Measurements from ENCODE around the gene RPS15. TPM values are rescaled to one million over a fixed set of nuclear protein-coding genes. Genes with fewer than 3 reads are reported as not detected.

The RPS15 gene
- total RNA-seq, 1 donor from 2014 or later = 1,175 TPM

- no peak for TF ChIP-seq CTCF (IDR thresholded peaks at IDR 0.05; ENCODE audit: unreplicated experiment)
- no peaks in the 10 kb centered on the region for H3K9me3 Mint-ChIP-seq (ENCODE audit: unreplicated experiment)
- H3K27me3 Mint-ChIP-seq (ENCODE audit: unreplicated experiment) = peaks cover 14% of the 10 kb centered on the region
- DNase-seq (ENCODE audit: low spot score) = no peak
- H3K36me3 Mint-ChIP-seq (ENCODE audit: low read depth, unreplicated experiment) = peaks cover 9% of the 10 kb centered on the region
- H3K27ac Mint-ChIP-seq (ENCODE audit: unreplicated experiment) = no peak overlapping the region
- no peak overlapping the region for H3K4me3 Mint-ChIP-seq (ENCODE audit: unreplicated experiment)
- no peaks in the 10 kb centered on the region for H3K4me1 Mint-ChIP-seq (ENCODE audit: unreplicated experiment)
Measured at GRCh38 chr19:1395194-1396018, 42.8 kb upstream of the RPS15 start.

DNA sequence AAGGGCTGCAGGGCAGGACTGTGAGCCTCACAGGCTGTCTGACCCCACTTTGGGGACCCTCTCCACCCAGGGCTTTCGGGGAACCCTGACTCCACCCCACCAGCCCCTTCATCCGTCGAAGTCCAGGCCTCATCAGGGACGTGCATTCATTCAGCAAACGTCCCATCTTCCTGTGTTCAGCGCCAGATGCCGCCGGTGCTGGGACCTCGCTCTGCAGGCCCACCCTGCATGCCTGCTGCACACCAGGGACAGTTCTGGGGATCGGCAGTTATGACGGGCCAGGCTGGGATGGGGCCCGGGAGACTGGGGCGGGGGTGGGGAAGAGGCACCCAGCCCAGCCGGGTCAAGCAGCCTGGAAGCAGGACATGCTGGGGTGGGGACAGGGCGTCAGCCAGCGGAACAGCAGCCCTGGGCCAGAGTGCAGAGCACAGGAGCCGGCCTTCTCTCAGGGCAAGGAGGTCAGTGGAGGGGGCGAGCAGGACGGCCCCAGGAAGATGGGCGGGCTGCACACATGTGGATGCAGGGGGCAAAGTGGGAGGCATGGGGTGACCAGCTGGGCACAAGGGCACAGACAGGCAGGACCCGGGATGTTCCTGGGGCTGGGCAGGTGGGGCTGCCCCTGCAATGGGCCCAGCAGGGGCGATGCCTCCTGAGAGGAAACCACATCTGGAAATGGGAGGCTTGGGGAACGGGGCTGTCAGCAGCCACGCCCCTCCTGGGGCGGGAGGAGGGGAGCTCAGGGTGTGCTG, 42.0 kb upstream of the RPS15 start:
- H3K36me3 Mint-ChIP-seq (ENCODE audit: low read depth, unreplicated experiment) = peaks cover 7% of the 10 kb centered on the region
- no peak overlapping the region for H3K4me3 Mint-ChIP-seq (ENCODE audit: unreplicated experiment)
- no peaks in the 10 kb centered on the region for H3K4me1 Mint-ChIP-seq (ENCODE audit: unreplicated experiment)
- H3K9me3 Mint-ChIP-seq (ENCODE audit: unreplicated experiment) = no peaks in the 10 kb centered on the region
- peaks cover 13% of the 10 kb centered on the region for H3K27me3 Mint-ChIP-seq (ENCODE audit: unreplicated experiment)
- H3K27ac Mint-ChIP-seq (ENCODE audit: unreplicated experiment) = no peak overlapping the region
- TF ChIP-seq CTCF (IDR thresholded peaks at IDR 0.05; ENCODE audit: unreplicated experiment) = no peak
- DNase-seq (ENCODE audit: low spot score) = no peak

GRCh38 chr19:1396768-1397679, 41.2 kb upstream of the RPS15 start:
- DNase-seq (ENCODE audit: low spot score) = no peak
- Mint-ChIP-seq H3K27ac (ENCODE audit: unreplicated experiment) (no peak overlapping the region), H3K4me1 (ENCODE audit: unreplicated experiment) (no peaks in the 10 kb centered on the region), H3K36me3 (ENCODE audit: low read depth, unreplicated experiment) (peaks cover 5% of the 10 kb centered on the region), H3K9me3 (ENCODE audit: unreplicated experiment) (no peaks in the 10 kb centered on the region), H3K27me3 (ENCODE audit: unreplicated experiment) (peaks cover 15% of the 10 kb centered on the region), H3K4me3 (ENCODE audit: unreplicated experiment) (no peak overlapping the region)
- no peak for TF ChIP-seq CTCF (IDR thresholded peaks at IDR 0.05; ENCODE audit: unreplicated experiment)

- no peak for DNase-seq (ENCODE audit: low spot score)
- Mint-ChIP-seq H3K9me3 (ENCODE audit: unreplicated experiment) (no peaks in the 10 kb centered on the region), H3K4me3 (ENCODE audit: unreplicated experiment) (no peak overlapping the region), H3K27me3 (ENCODE audit: unreplicated experiment) (peaks cover 19% of the 10 kb centered on the region), H3K27ac (ENCODE audit: unreplicated experiment) (no peak overlapping the region), H3K4me1 (ENCODE audit: unreplicated experiment) (peaks cover 4% of the 10 kb centered on the region), H3K36me3 (ENCODE audit: low read depth, unreplicated experiment) (no peaks in the 10 kb centered on the region)
- no peak for TF ChIP-seq CTCF (IDR thresholded peaks at IDR 0.05; ENCODE audit: unreplicated experiment)
Measured at GRCh38 chr19:1397838-1398237, 40.4 kb upstream of the RPS15 start.
